ENCODE measurements around the gene IGF2BP3.
"Not testable (repeated sequence)": the region's sequence is repeated elsewhere in the genome, so short reads cannot be mapped to it uniquely, and the experiment has no call there.

- TF ChIP-seq CTCF, POLR2A (IDR thresholded peaks at IDR 0.05): not testable (repeated sequence)
Measured at GRCh38 chr7:23513746-23514145, 43.5 kb upstream of the IGF2BP3 start.
